GM21528 (cell line): Measurements from ENCODE around the gene XIRP2.

Source experiments
- ATAC-seq: cut with Tn5 transposase; IDR thresholded peaks from one replicate; pipeline ENCODE4 v1.9.1; 2021; ENCODE audit warnings: mild to moderate bottlenecking, moderate library complexity; ENCODE audit not compliant: unreplicated experiment, low FRiP score

Gene XIRP2

GRCh38 chr2:167132906-167133555 lies 244.8 kb downstream of the XIRP2 start:
- no peak for ATAC-seq

- ATAC-seq: no peak
These were observed 245.3 kb downstream of the XIRP2 start for GRCh38 chr2:167133614-167134013.

- no peak for ATAC-seq
These were observed 246.2 kb downstream of the XIRP2 start for GRCh38 chr2:167134381-167135072.

GRCh38 chr2:167135706-167136105 lies 247.4 kb downstream of the XIRP2 start:
- ATAC-seq: no peak

DNA sequence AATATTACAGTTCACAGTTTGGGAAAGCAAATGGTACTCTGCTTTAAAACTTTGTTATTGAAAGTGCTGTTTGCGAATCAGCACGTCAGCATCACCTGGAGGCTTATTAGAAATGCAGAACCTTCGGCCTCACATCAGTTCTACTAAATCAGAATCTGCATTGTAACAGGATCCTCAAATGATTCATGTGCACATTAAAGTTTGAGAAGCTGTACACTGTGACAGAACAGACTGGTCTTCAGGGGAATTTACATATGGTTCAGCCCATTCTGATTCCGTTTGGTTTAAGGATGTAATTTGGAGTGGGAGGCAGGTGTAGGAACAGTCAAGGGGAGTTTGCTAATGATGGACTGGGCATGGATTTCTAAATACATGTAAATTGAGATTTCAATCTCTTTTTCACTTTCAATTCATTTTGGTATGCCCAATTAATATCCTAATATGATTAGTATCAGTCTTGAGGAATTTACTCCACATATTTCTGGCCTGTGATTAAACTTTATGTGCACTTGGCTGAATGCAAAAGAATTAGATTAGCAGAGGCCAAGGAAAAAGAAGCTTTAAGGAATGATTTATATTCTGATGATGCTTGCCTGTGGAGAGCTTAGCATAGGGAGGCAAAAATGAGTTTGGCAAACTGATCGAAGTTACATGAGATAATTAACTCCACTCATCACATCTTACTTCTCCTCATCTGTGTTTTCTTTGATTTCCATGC lies 248.8 kb downstream of the XIRP2 start:
- ATAC-seq: no peak

GRCh38 chr2:167140330-167140729 lies 252.1 kb downstream of the XIRP2 start:
- no peak for ATAC-seq

GRCh38 chr2:167140767-167141166 lies 252.5 kb downstream of the XIRP2 start:
- no peak for ATAC-seq

- no peak for ATAC-seq
These were observed 254.3 kb downstream of the XIRP2 start for GRCh38 chr2:167142554-167142953.

GRCh38 chr2:167144179-167144898 lies 256.1 kb downstream of the XIRP2 start:
- no peak for ATAC-seq

GRCh38 chr2:167147271-167147941 lies 259.1 kb downstream of the XIRP2 start:
- ATAC-seq: no peak

DNA sequence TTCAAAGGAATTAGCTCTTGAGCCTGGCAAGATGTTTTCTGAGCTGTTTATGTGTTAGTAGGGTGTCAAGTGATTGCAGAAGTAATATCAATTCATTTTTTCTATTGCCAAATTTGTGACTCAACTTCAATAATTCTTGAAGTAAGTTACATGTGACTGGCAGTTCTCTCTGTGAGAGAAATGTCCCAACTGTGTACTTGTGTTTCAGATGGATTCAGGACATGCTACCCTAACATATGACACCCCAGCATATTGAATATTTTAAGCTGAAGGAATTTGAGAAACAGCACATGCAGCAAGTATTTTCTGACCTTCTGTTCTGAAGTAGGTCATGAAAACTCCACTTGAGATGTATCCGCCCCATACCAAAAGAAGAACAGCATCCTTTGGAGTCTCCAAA lies 263.6 kb downstream of the XIRP2 start:
- no peak for ATAC-seq

- no peak for ATAC-seq
These were observed 269.2 kb downstream of the XIRP2 start for GRCh38 chr2:167157523-167157922.

- no peak for ATAC-seq
These were observed 288.9 kb downstream of the XIRP2 start for GRCh38 chr2:167177196-167177595.

DNA sequence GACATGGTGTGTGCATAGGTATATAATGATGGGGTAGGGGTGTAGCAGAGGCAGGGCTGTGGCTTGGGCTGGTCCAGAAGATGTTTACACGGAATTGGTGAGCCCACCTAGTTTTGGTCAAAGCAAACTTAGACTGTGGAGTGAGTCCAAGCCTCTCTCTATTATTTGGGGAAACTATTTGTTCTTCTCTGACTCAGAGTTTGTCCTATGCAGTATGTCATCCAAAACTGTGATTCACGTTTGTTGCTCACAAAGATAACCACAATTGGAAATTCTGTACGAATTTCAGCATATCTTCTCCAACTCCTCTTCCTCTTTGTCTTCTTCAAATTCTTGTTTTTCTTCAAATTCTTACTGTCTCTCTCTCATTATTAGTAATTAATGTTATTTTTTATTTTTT lies 292.9 kb downstream of the XIRP2 start:
- ATAC-seq: no peak

DNA sequence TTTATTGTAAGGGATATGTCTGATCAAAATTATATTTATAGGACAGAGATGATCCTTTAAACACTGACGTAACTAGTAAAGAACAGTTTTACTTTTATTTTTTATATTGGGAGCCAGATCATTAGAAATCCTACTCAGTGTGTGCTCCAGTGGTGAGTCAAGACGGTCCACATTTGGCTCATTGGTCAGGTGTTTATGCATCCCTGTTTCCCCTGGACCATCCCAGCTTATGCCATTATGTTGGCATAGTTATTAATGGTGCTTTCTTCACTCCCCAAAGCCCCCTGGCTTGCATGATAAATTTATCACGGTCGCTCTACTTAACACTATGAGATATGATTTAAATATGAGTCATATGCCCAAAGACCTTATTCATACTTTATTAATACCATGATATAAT lies 293.4 kb downstream of the XIRP2 start:
- ATAC-seq: no peak

- no peak for ATAC-seq
These were observed 294.1 kb downstream of the XIRP2 start for GRCh38 chr2:167182403-167182802.

DNA sequence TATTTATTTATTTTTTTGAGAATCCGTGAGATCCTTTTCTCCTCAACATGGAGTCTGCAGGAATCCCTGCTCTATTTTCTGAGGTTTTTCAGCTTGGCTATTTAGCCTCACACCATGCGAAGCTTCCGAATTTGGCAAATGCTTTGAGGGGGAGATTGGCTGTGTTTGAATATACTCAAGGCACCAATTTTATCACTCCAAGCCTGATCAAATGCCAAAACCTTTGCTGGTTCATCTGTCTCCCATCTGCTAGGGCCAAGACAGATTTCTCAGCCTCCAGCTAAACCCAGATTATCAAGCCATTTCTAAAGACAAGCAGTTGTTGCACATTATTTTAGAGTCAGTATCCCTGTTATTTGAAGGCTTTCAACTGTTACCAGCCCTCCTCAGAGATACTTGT lies 295.7 kb downstream of the XIRP2 start:
- no peak for ATAC-seq

DNA sequence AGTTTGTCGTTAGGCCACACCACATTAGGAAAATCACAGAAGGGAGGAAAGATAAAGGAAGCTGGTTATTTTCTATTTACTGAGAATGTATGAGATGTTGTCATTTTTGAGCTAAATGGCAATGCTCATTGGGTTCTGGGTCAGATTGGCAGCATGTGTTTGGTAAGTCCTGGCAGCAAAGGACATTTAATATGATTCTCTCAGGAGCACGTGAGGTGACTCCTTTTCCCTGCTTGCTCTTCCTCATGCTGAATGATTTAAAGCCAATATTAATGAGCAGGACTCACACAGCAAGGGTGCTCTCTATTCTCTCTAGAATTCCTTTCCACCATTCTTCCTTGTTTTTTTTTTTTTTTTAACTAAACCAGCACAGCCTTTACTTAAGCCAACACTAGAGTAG lies 298.2 kb downstream of the XIRP2 start:
- no peak for ATAC-seq

GRCh38 chr2:167187049-167187727 lies 298.9 kb downstream of the XIRP2 start:
- ATAC-seq: no peak
